Upper lobe of left lung (tissue), 4 donors: ENCODE data around the gene TCF21.

ENCODE experiments used
- EP300 ChIP-seq, 4 donors: sonication (generic); formaldehyde crosslinking; IDR thresholded peaks; one replicate each; pipeline ENCODE4 v1.5.1; 2017; ENCODE audit warnings: antibody characterized with exemption in 4 of 4, control low read depth in 2 of 4
- POLR2A ChIP-seq, 4 donors: fragments of 450-650 bp; IDR thresholded peaks; one replicate each; pipeline ENCODE4 v1.5.1; 2016 to 2017; ENCODE audit warnings: antibody characterized with exemption in 4 of 4, mild to moderate bottlenecking in 2 of 4
- POLR2AphosphoS5 ChIP-seq, 2 donors: sonication (generic); formaldehyde crosslinking; IDR thresholded peaks; one replicate each; pipeline ENCODE4 v1.5.1; 2017; ENCODE audit warnings: antibody characterized with exemption in 2 of 2
- TF ChIP-seq, protein P1 (sequence below), 6 experiments: fragments of 450-650 bp in 4 of 6; fragments of 200-600 bp in 2 of 6; sonication (generic) in 2 of 6; IDR thresholded peaks; one replicate each; pipeline ENCODE4 v1.5.1; 2016 to 2019; ENCODE audit warnings: antibody characterized with exemption in 6 of 6

- TF ChIP-seq, protein P1, sequence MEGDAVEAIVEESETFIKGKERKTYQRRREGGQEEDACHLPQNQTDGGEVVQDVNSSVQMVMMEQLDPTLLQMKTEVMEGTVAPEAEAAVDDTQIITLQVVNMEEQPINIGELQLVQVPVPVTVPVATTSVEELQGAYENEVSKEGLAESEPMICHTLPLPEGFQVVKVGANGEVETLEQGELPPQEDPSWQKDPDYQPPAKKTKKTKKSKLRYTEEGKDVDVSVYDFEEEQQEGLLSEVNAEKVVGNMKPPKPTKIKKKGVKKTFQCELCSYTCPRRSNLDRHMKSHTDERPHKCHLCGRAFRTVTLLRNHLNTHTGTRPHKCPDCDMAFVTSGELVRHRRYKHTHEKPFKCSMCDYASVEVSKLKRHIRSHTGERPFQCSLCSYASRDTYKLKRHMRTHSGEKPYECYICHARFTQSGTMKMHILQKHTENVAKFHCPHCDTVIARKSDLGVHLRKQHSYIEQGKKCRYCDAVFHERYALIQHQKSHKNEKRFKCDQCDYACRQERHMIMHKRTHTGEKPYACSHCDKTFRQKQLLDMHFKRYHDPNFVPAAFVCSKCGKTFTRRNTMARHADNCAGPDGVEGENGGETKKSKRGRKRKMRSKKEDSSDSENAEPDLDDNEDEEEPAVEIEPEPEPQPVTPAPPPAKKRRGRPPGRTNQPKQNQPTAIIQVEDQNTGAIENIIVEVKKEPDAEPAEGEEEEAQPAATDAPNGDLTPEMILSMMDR (IDR thresholded peaks at IDR 0.05), result no peak
- TF ChIP-seq POLR2A (IDR thresholded peaks at IDR 0.05), result no peak
- no peak for TF ChIP-seq POLR2AphosphoS5 (IDR thresholded peaks at IDR 0.05)
- TF ChIP-seq EP300 (IDR thresholded peaks at IDR 0.05), result no peak
Measured at GRCh38 chr6:133841176-133841575, 47.7 kb upstream of the TCF21 start.
